GM19025 (cell line): ENCODE results near the gene C10orf90.

Experiments used
- ATAC-seq: cut with Tn5 transposase; IDR thresholded peaks from one replicate; pipeline ENCODE4 v1.9.1; 2021; ENCODE audit warnings: mild to moderate bottlenecking, low read depth, moderate library complexity; ENCODE audit not compliant: unreplicated experiment

Gene C10orf90

GRCh38 chr10:126439942-126440341 is 230.6 kb downstream of the C10orf90 start:
- no peak for ATAC-seq

- no peak for ATAC-seq
Observed at GRCh38 chr10:126438407-126438783, 232.1 kb downstream of the C10orf90 start.

GRCh38 chr10:126437635-126438406 is 232.7 kb downstream of the C10orf90 start:
- no peak for ATAC-seq

GRCh38 chr10:126434235-126434634 is 236.3 kb downstream of the C10orf90 start:
- no peak for ATAC-seq

- no peak for ATAC-seq
Observed at GRCh38 chr10:126433351-126433750, 237.1 kb downstream of the C10orf90 start.

- ATAC-seq, result no peak
Observed at GRCh38 chr10:126432507-126432906, 238.0 kb downstream of the C10orf90 start.

GRCh38 chr10:126431816-126432215 is 238.7 kb downstream of the C10orf90 start:
- ATAC-seq, result no peak

- no peak for ATAC-seq
Observed at GRCh38 chr10:126430512-126430911, 240.0 kb downstream of the C10orf90 start.

GRCh38 chr10:126429275-126429674 is 241.2 kb downstream of the C10orf90 start:
- no peak for ATAC-seq

GRCh38 chr10:126425489-126426065 is 244.9 kb downstream of the C10orf90 start:
- no peak for ATAC-seq

GRCh38 chr10:126425032-126425431 is 245.5 kb downstream of the C10orf90 start:
- no peak for ATAC-seq

- ATAC-seq, result no peak
Observed at GRCh38 chr10:126423732-126424491, 246.6 kb downstream of the C10orf90 start.

- no peak for ATAC-seq
Observed at GRCh38 chr10:126422567-126422966, 247.9 kb downstream of the C10orf90 start.

GRCh38 chr10:126421756-126422256 is 248.7 kb downstream of the C10orf90 start:
- no peak for ATAC-seq

- no peak for ATAC-seq
Observed at GRCh38 chr10:126420567-126421300, 249.8 kb downstream of the C10orf90 start.

- no peak for ATAC-seq
Observed at GRCh38 chr10:126417220-126417825, 253.2 kb downstream of the C10orf90 start.

- ATAC-seq, result no peak
Observed at GRCh38 chr10:126409821-126410220, 260.7 kb downstream of the C10orf90 start.

- ATAC-seq, result no peak
Observed at GRCh38 chr10:126408953-126409641, 261.4 kb downstream of the C10orf90 start.

GRCh38 chr10:126407831-126408230 is 262.7 kb downstream of the C10orf90 start:
- ATAC-seq, result no peak
